NCI-H82 (cell line): ENCODE results near the gene IPO13.

Experiments
- DNase-seq: peaks from one replicate; lab custom pipeline; 2025; lab: John Stamatoyannopoulos, UW

Gene IPO13

DNA sequence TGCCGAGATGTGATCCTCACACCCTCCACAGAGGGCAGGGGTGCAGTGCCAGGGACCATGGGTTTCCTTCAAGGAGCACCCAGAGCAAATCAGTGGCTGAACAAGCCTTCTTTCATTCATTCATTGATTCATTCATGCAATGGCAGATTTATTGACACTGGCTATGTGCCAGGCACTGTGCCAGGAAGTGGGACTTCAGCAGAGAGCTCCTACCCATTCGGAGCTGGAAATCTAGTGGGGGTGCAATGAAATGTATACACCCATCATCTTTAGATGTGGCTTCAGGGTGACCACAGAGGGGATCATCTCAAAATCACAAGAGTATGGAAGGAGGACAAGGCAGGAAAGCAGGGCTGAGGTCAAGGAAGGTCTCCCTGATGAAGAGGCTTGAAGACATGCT is 65.7 kb downstream of the IPO13 start:
- DNase-seq = no peak

DNA sequence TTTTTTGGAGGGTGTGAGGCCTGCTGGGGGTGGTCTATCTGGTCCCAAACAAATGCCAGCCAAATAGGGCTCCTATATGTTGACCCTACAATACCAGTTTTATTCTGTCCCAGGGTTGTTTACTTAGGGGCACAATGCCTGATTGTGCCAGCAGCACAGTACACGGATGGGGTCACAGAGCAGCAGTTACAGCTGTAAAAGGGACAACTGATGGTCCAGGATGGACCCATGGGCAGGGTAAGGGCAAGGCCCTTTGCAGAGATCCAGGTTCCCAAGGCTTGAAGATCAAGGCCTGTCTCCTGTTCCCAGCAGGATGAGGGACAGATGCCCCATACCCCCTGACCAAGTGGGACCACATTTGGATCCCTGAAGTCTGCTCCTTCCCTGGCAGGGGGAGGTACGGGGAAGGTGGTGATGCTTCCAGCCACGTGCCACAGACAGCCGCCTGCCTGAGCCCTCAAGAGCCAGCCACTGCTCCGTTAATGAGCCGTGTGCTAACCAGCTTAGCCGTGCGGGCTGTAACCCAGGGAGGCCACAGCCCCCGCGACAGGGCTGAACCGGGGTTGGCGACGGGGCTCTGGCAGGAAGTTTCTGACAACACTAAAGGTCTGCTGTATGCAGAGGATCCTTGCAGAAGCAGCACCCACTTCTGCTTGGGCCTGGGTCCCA is 66.3 kb downstream of the IPO13 start:
- DNase-seq = peak; percentile 93

DNA sequence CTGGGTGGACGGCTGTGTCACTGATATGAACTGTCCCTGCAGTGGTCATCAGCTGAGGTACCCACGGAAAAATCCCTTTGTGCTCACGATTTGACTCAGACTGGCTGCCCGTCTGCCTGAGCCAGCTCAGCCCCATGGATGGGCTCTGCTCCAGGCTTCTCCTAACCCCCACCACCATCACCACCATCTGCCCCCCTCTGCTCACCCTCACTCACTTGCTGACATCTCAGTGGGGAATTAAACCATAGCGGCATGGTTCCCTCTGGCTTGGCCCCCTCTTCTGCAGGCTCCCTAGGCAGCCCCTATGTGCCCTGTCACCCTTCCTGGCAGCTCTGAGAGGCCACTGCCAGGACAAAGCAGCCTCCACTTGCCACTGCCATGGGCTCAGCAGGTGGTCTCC is 67.2 kb downstream of the IPO13 start:
- DNase-seq = peak; percentile 74

DNA sequence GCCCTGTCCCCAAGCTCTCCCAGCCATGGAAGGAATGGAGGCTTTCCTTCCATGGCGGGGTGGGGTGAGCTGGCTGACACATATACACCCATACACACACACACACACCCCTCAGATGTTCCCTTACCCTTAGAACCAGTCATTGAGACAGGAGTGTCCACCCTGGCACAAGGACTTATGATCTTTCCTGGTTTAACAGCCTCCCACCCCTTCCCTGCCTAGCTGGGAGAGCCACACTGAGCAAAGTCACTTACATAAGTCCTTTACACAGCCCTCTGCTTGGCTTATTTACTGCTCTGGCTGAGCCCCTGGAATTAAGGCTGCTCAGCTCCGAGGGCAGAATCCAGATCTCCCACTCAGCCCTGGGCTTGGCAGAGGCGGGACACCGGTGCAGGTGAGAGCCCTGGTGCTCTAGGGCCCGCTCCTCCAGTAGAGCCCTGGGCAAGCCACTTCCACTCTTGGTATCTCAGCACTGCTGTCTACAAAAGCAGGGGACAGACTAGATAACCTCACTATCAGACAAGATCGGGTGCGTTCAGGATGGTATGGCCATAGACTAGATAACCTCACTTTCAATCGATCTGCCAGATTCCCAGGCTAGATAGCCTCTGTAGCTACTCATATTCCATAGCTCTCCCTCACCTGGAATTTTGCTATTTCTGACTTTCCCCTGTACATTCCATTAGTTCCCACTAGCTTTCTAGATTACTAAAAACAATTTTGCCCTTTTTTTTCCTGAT is 67.8 kb downstream of the IPO13 start:
- DNase-seq = peak; percentile 82

DNA sequence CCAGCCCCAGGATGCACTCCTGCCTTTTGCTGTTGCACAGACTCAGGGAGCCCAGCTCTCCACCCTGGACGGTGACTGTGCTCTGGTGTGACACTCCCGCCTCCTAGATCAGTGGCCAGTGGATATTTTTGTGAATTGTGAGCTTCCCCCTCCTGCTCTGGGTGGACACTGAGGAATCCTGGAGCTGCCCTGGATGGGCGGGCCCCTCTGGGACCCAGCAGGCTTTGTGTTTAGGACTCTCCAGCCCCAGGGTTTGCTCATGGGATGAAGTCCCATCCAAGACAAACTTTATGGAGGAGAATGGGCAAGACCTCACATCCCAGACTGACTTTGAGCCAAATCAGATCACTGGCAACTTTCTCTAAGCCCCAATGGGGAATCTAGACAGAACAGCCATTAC is 68.5 kb downstream of the IPO13 start:
- DNase-seq = no peak

DNA sequence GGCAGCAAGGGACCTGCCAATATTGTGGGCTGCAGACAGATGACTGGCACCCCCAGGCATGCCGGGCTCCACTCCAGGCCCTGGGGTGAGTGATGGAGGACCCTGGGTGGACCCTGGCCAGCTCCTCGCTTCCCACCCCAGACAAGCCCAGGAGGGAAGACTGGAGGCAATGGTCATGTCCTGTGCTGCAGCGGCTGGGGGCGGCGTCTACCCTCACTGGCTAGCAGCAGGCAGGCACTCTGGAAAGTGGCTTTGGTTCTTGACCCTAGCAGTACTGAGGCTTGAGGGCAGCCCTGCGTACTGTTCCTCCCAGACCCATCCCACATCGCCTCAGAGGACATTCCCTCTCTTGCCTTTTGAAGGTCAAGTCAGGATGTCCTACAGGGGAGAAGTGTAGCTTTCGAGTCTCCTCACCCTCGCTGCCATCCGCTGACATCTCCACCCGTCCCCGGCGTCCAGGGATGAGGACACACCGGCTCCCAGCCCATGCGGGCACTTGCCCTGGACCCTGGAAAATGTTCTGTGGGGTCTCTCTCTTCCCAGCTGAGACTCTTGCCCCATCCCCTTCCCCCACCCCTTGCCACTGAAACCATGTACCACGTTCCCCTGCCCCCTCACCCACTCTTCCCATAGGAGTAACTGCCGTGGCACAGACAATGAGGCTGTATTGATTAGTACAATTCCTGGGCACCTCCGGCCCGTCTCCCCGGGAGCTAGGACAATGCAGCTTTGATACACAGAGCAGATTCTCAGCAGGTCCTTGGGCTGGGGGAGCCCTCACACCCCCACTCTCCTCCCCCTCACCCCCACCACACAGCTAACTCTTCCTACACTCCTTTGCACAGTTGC is 69.5 kb downstream of the IPO13 start:
- DNase-seq = no peak

DNA sequence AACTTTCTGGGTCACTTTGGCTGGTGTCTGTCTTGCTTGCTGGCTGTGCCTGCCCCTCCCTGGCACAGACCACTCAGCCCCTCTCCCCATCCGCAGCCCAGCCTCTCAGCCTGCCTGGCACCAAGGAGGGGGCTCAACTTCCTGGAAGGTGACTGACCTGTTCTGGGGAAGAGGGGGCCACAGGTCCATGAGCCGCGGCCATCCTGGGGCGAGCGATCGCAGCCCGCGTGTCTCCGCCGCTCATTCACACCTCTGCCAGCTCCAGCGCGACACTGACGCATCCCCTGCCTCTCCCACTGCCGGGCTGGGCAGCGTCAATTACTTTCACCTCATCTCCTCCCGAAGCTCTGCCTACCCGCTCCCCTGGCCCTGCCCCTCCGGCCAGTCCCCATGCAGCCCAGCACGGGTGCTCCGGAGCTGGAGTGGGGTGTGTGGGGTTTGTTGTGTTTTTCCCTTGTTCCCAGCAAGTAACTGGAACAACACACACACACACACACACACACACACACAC is 70.2 kb downstream of the IPO13 start:
- DNase-seq = no peak
